ENCODE measurements around the gene PATJ. TPM values are rescaled to one million over a fixed set of nuclear protein-coding genes. Genes with fewer than 3 reads are reported as not detected.
"Not testable (repeated sequence)": the region's sequence is repeated elsewhere in the genome, so short reads cannot be mapped to it uniquely, and the experiment has no call there.

The PATJ gene
- polyA plus RNA-seq, 1 of the 3 experiments (the other 2 are of a cell fraction) = 3.0 TPM

GRCh38 chr1:61875198-61875597 is 132.9 kb downstream of the PATJ start (continued):
- TF ChIP-seq USF1 (IDR thresholded peaks at IDR 0.05; ENCODE audit: borderline replicate concordance, low read depth) (no peak), GABPA (IDR thresholded peaks at IDR 0.05; ENCODE audit: low read depth) (no peak), REST (IDR thresholded peaks at IDR 0.05; ENCODE audit: low read depth, low read length) (no peak), TEAD4 (IDR thresholded peaks at IDR 0.05; ENCODE audit: borderline replicate concordance, insufficient read depth) (no peak), RXRA (IDR thresholded peaks at IDR 0.05; ENCODE audit: borderline replicate concordance, low read depth) (no peak)

GRCh38 chr1:61879887-61880474 is 137.7 kb downstream of the PATJ start:
- DNase-seq; H3K9ac ChIP-seq; H3K9me2 ChIP-seq; H3K27ac ChIP-seq (ENCODE audit: low read depth in 2 of 2, low read length in 1 of 2); H3K9me3 ChIP-seq; H3K4me1 ChIP-seq (ENCODE audit: control insufficient read depth in 1 of 2, insufficient read depth in 2 of 2, low read depth in 1 of 2, low read length in 1 of 2); H4K20me1 ChIP-seq (ENCODE audit: insufficient read depth); H3K27me3 ChIP-seq (ENCODE audit: insufficient read depth); POLR2A ChIA-PET; H3K4me2 ChIP-seq; CTCF ChIA-PET; H2AFZ ChIP-seq (ENCODE audit: low read depth); H3K79me2 ChIP-seq (ENCODE audit: insufficient read depth); H3F3A ChIP-seq (replicated peaks; ENCODE audit: insufficient read depth); H3K4me3 ChIP-seq (ENCODE audit: low read depth in 2 of 2, low read length in 1 of 2); H3K36me3 ChIP-seq (replicated peaks in 1 of 2; ENCODE audit: control insufficient read depth in 1 of 2, insufficient read depth in 2 of 2, low read length in 1 of 2): not testable (repeated sequence)
- 77% methylated on average over 5 of the region's 5 CpGs for WGBS (ENCODE audit: low lambda C conversion rate)

- DNase-seq = no peak
- H3K4me1 ChIP-seq (ENCODE audit: control insufficient read depth in 1 of 2, insufficient read depth in 2 of 2, low read depth in 1 of 2, low read length in 1 of 2) = no peaks in the 10 kb centered on the region
- no peak overlapping the region for H2AFZ ChIP-seq (ENCODE audit: low read depth)
- CTCF ChIA-PET = interaction anchor here (0.7 to 1.0 kb wide), 2 partner anchors 244 to 257 kb away, joined by 3 read pairs; no protein-coding TSS in a partner anchor
- H3K27me3 ChIP-seq (ENCODE audit: insufficient read depth) = no peaks in the 10 kb centered on the region
- H3K9me3 ChIP-seq = no peaks in the 10 kb centered on the region
- no peaks in the 10 kb centered on the region for H3K9me2 ChIP-seq
- H3K36me3 ChIP-seq (replicated peaks in 1 of 2; ENCODE audit: control insufficient read depth in 1 of 2, insufficient read depth in 2 of 2, low read length in 1 of 2) = no peaks in the 10 kb centered on the region
- no peak overlapping the region for H3K9ac ChIP-seq
- WGBS (ENCODE audit: low lambda C conversion rate) = 89% methylated on average over 3 of the region's 3 CpGs
- H3F3A ChIP-seq (replicated peaks; ENCODE audit: insufficient read depth) = no peaks in the 10 kb centered on the region
- no peak overlapping the region for H3K27ac ChIP-seq (ENCODE audit: low read depth in 2 of 2, low read length in 1 of 2)
- H4K20me1 ChIP-seq (ENCODE audit: insufficient read depth) = no peaks in the 10 kb centered on the region
- no peaks in the 10 kb centered on the region for H3K79me2 ChIP-seq (ENCODE audit: insufficient read depth)
- no peak overlapping the region for H3K4me2 ChIP-seq
- H3K4me3 ChIP-seq (ENCODE audit: low read depth in 2 of 2, low read length in 1 of 2) = no peak overlapping the region
- POLR2A ChIA-PET = no interaction called here
- TF ChIP-seq SMC3 (IDR thresholded peaks at IDR 0.05; ENCODE audit: low read depth, low read length) (no peak), TCF12 (IDR thresholded peaks at IDR 0.05) (no peak), FOXJ3 (CRISPR knock-in tag; IDR thresholded peaks at IDR 0.05) (no peak), RFX5 (IDR thresholded peaks at IDR 0.05; ENCODE audit: low read length) (no peak), IRF3 (IDR thresholded peaks at IDR 0.05; ENCODE audit: low read depth, low read length) (no peak), EP300 (IDR thresholded peaks at IDR 0.05; ENCODE audit: borderline replicate concordance in 1 of 2, low read depth in 1 of 2, low read length in 1 of 2) (no peak), GATA2 (CRISPR knock-in tag; IDR thresholded peaks at IDR 0.05) (no peak), JUND (IDR thresholded peaks at IDR 0.05) (no peak), CHD2 (IDR thresholded peaks at IDR 0.05; ENCODE audit: low read length, partially characterized antibody) (no peak), GABPA (IDR thresholded peaks at IDR 0.05; ENCODE audit: low read depth) (no peak), YY1 (IDR thresholded peaks at IDR 0.05; ENCODE audit: low read depth) (no peak), REST (IDR thresholded peaks at IDR 0.05; ENCODE audit: low read depth, low read length) (no peak)
Observed at GRCh38 chr1:61887076-61887867, 145.0 kb downstream of the PATJ start.

Measured in SK-N-SH (cell line).